ENCODE data around the gene CLCF1. TPM values are rescaled to one million over a fixed set of nuclear protein-coding genes. Genes with fewer than 3 reads are reported as not detected.

CLCF1 gene
- total and polyA plus RNA-seq, 8 donors: 1.3 to 11.2 (median 2.6) TPM

- ATAC-seq: no peak
- no peak for TF ChIP-seq CTCF (IDR thresholded peaks at IDR 0.05)
- Histone ChIP-seq H3K4me1 (peaks cover 0 to 9% (median 0%) of the 10 kb centered on the region in 3 donors), H3K36me3 (no peaks in the 10 kb centered on the region), H3K27ac (no peak overlapping the region), H3K4me3 (no peak overlapping the region), H3K9me3 (no peaks in the 10 kb centered on the region), H3K27me3 (no peaks in the 10 kb centered on the region)
- WGBS, 2 donors: 38 to 44% methylated on average over 9 of the region's 9 CpGs
- DNase-seq: no peak
- FAIRE-seq: no peak
- intact Hi-C loops (cut with DNase I): loop anchor here in 1 of 3 donors (10.0 kb wide), 1 partner anchor 132 kb away; no protein-coding TSS in a partner anchor
These were observed 13.7 kb upstream of the CLCF1 start for GRCh38 chr11:67387069-67387468.

GRCh38 chr11:67384851-67385366 lies 11.5 kb upstream of the CLCF1 start:
- H3K4me1 ChIP-seq: no peaks in the 10 kb centered on the region
- DNase-seq (no peak), ATAC-seq (peak in 3 of 4 donors; percentile 2 to 30 (median 7)), FAIRE-seq (no peak)
- intact Hi-C loops (cut with DNase I): loop anchor here in 2 of 3 donors (5.0 to 10.0 kb wide), 2 partner anchors 38 to 130 kb away; no protein-coding TSS in a partner anchor
- no peaks in the 10 kb centered on the region for H3K36me3 ChIP-seq
- 43 to 53% methylated on average over 3 of the region's 3 CpGs for WGBS, 2 donors
- no peak overlapping the region for H3K4me3 ChIP-seq
- no peaks in the 10 kb centered on the region for H3K27me3 ChIP-seq
- TF ChIP-seq CTCF (IDR thresholded peaks at IDR 0.05): no peak
- H3K27ac ChIP-seq: no peak overlapping the region
- no peaks in the 10 kb centered on the region for H3K9me3 ChIP-seq

GRCh38 chr11:67382276-67383136 lies 9.1 kb upstream of the CLCF1 start:
- DNase-seq (peak; percentile 66 to 91 (median 84)), ATAC-seq (peak; percentile 75 to 95 (median 92)), FAIRE-seq (no peak)
- H3K4me1 ChIP-seq: no peaks in the 10 kb centered on the region
- peak; percentile 89 to 96 (median 91) for TF ChIP-seq CTCF (IDR thresholded peaks at IDR 0.05)
- no peak overlapping the region for H3K27ac ChIP-seq
- 39 to 41% methylated on average over 16 of the region's 16 CpGs for WGBS, 2 donors
- no peaks in the 10 kb centered on the region for H3K27me3 ChIP-seq
- H3K4me3 ChIP-seq: no peak overlapping the region
- H3K9me3 ChIP-seq: no peaks in the 10 kb centered on the region
- intact Hi-C loops (cut with DNase I): loop anchor here in 2 of 3 donors (5.0 to 10.0 kb wide), 2 partner anchors 35 to 128 kb away; no protein-coding TSS in a partner anchor
- H3K36me3 ChIP-seq: no peaks in the 10 kb centered on the region

- Histone ChIP-seq H3K27ac (peak overlapping the region in 1 of 4 donors; percentile 10), H3K36me3 (no peaks in the 10 kb centered on the region), H3K27me3 (no peaks in the 10 kb centered on the region), H3K4me1 (no peaks in the 10 kb centered on the region), H3K4me3 (no peak overlapping the region), H3K9me3 (no peaks in the 10 kb centered on the region)
- intact Hi-C loops (cut with DNase I): loop anchor here in 2 of 3 donors (5.0 to 10.0 kb wide), 2 partner anchors 34 to 127 kb away; no protein-coding TSS in a partner anchor
- FAIRE-seq (no peak), DNase-seq (no peak), ATAC-seq (no peak)
- no peak for TF ChIP-seq CTCF (IDR thresholded peaks at IDR 0.05)
- WGBS, 2 donors: 67 to 75% methylated on average over 13 of the region's 13 CpGs
These were observed 8.0 kb upstream of the CLCF1 start for GRCh38 chr11:67381244-67381972.

All from pancreas (tissue), 10 donors.